ENCODE results near the gene SLC29A3. TPM values are rescaled to one million over a fixed set of nuclear protein-coding genes. Genes with fewer than 3 reads are reported as not detected.

Gene SLC29A3
- total and polyA plus RNA-seq, 2 donors (not counting 1 experiment from before 2014, with no cell fraction given) = 0.90 to 2.3 TPM

DNA sequence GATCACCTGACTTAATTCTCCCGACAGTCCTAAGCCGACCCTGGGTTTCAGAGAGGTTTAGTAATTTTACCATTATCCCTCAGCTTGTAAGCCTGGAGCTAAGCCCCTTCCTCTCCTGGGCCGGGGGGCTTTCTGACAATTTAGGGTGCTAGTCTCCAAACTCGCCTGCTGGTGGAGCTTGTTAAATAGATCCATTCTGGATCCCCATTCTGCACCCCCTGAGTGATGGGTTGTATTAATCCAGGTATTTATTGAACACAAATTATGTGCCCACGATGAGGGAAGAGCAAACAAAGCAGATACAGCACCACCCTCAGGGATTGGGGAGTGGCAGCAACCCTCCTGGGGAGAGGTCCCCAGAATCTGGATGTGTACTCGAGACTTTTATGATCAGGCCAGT lies 1.3 kb upstream of the SLC29A3 start:
- H3K4me3 ChIP-seq (replicated peaks in 1 of 4; ENCODE audit: control extremely low read depth in 1 of 4, insufficient read depth in 1 of 4, low read depth in 3 of 4, low read length in 4 of 4) = no peak overlapping the region
- H3K36me3 ChIP-seq (ENCODE audit: control insufficient read depth, insufficient read depth, low read length) = no peaks in the 10 kb centered on the region
- H3K9me3 ChIP-seq (ENCODE audit: control insufficient read depth, insufficient read depth, low read depth, low read length) = no peaks in the 10 kb centered on the region
- H3K27ac ChIP-seq (ENCODE audit: insufficient read depth, low read length) = no peak overlapping the region
- H3K4me2 ChIP-seq (ENCODE audit: extremely low read depth, insufficient read depth, low read length) = no peak overlapping the region
- H3K4me1 ChIP-seq (ENCODE audit: control insufficient read depth, extremely low read depth, insufficient read depth, low read length) = no peaks in the 10 kb centered on the region
- H3K27me3 ChIP-seq (ENCODE audit: control insufficient read depth, insufficient read depth, low read length) = no peaks in the 10 kb centered on the region
- no peaks in the 10 kb centered on the region for H3K79me2 ChIP-seq (ENCODE audit: control insufficient read depth, insufficient read depth, low read length)
- no peak overlapping the region for H3K9ac ChIP-seq (ENCODE audit: insufficient read depth, low read length)
- H2AFZ ChIP-seq (ENCODE audit: low read length) = no peak overlapping the region
- no peak for TF ChIP-seq EZH2 (IDR thresholded peaks at IDR 0.05; ENCODE audit: low read length, missing control alignments)
- TF ChIP-seq, protein P1, sequence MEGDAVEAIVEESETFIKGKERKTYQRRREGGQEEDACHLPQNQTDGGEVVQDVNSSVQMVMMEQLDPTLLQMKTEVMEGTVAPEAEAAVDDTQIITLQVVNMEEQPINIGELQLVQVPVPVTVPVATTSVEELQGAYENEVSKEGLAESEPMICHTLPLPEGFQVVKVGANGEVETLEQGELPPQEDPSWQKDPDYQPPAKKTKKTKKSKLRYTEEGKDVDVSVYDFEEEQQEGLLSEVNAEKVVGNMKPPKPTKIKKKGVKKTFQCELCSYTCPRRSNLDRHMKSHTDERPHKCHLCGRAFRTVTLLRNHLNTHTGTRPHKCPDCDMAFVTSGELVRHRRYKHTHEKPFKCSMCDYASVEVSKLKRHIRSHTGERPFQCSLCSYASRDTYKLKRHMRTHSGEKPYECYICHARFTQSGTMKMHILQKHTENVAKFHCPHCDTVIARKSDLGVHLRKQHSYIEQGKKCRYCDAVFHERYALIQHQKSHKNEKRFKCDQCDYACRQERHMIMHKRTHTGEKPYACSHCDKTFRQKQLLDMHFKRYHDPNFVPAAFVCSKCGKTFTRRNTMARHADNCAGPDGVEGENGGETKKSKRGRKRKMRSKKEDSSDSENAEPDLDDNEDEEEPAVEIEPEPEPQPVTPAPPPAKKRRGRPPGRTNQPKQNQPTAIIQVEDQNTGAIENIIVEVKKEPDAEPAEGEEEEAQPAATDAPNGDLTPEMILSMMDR (conservative IDR thresholded peaks at IDR 0.05 in 1 of 2, IDR thresholded peaks at IDR 0.05 in 1 of 2; ENCODE audit: low read depth in 1 of 2, low read length in 2 of 2) = no peak
- no peak for DNase-seq (ENCODE audit: low read depth in 2 of 2)
- H4K20me1 ChIP-seq (ENCODE audit: control insufficient read depth, extremely low read depth, insufficient read depth, low read length) = no peaks in the 10 kb centered on the region

DNA sequence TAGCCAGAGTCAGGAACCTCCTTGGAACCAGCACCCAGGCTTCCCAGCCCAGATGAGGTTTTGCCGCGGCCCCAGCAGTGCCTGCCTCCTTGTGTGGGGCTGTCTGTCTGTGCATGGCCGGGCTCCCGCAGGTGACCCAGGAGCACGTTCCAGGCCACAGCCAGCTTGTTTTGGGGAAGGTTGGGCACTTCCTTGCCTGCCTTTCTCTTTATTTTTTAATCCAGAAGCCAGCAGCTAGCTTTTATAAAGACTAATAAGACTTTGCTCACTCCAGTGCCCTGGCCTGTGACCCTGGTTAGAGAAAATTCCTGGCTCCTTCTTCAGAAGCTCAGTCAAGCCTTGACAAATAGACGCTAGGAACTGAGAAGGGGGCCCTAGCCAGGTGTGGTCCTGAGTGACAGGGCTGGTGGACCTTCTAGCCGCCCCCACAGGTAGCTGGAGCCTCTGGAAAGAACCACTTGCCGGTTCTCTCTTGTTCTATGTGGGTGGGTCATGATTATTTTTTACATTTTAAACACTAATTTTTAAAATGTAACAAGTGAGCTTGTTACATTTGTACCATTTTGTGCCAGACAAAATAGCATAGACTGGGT lies 837 bp downstream of the SLC29A3 start:
- Histone ChIP-seq H3K36me3 (ENCODE audit: control insufficient read depth, insufficient read depth, low read length) (no peaks in the 10 kb centered on the region), H3K9ac (ENCODE audit: insufficient read depth, low read length) (no peak overlapping the region), H3K4me3 (replicated peaks in 1 of 4; ENCODE audit: control extremely low read depth in 1 of 4, insufficient read depth in 1 of 4, low read depth in 3 of 4, low read length in 4 of 4) (peak overlapping the region; percentile 55 to 77 (median 72)), H3K9me3 (ENCODE audit: control insufficient read depth, insufficient read depth, low read depth, low read length) (no peaks in the 10 kb centered on the region), H3K4me1 (ENCODE audit: control insufficient read depth, extremely low read depth, insufficient read depth, low read length) (no peaks in the 10 kb centered on the region), H4K20me1 (ENCODE audit: control insufficient read depth, extremely low read depth, insufficient read depth, low read length) (no peaks in the 10 kb centered on the region), H3K27me3 (ENCODE audit: control insufficient read depth, insufficient read depth, low read length) (no peaks in the 10 kb centered on the region), H2AFZ (ENCODE audit: low read length) (peak overlapping the region; percentile 95), H3K79me2 (ENCODE audit: control insufficient read depth, insufficient read depth, low read length) (no peaks in the 10 kb centered on the region), H3K27ac (ENCODE audit: insufficient read depth, low read length) (no peak overlapping the region), H3K4me2 (ENCODE audit: extremely low read depth, insufficient read depth, low read length) (peak overlapping the region; percentile 99)
- no peak for DNase-seq (ENCODE audit: low read depth in 2 of 2)
- TF ChIP-seq, protein P1 (conservative IDR thresholded peaks at IDR 0.05 in 1 of 2, IDR thresholded peaks at IDR 0.05 in 1 of 2; ENCODE audit: low read depth in 1 of 2, low read length in 2 of 2) = no peak
- TF ChIP-seq EZH2 (IDR thresholded peaks at IDR 0.05; ENCODE audit: low read length, missing control alignments) = no peak

- H3K27me3 ChIP-seq (ENCODE audit: control insufficient read depth, insufficient read depth, low read length) = no peaks in the 10 kb centered on the region
- no peaks in the 10 kb centered on the region for H3K36me3 ChIP-seq (ENCODE audit: control insufficient read depth, insufficient read depth, low read length)
- no peaks in the 10 kb centered on the region for H4K20me1 ChIP-seq (ENCODE audit: control insufficient read depth, extremely low read depth, insufficient read depth, low read length)
- no peak overlapping the region for H3K4me3 ChIP-seq (replicated peaks in 1 of 4; ENCODE audit: control extremely low read depth in 1 of 4, insufficient read depth in 1 of 4, low read depth in 3 of 4, low read length in 4 of 4)
- H3K9ac ChIP-seq (ENCODE audit: insufficient read depth, low read length) = no peak overlapping the region
- no peaks in the 10 kb centered on the region for H3K9me3 ChIP-seq (ENCODE audit: control insufficient read depth, insufficient read depth, low read depth, low read length)
- H3K79me2 ChIP-seq (ENCODE audit: control insufficient read depth, insufficient read depth, low read length) = no peaks in the 10 kb centered on the region
- H3K27ac ChIP-seq (ENCODE audit: insufficient read depth, low read length) = no peak overlapping the region
- no peak overlapping the region for H2AFZ ChIP-seq (ENCODE audit: low read length)
- TF ChIP-seq, protein P1 (conservative IDR thresholded peaks at IDR 0.05 in 1 of 2, IDR thresholded peaks at IDR 0.05 in 1 of 2; ENCODE audit: low read depth in 1 of 2, low read length in 2 of 2) = no peak
- TF ChIP-seq EZH2 (IDR thresholded peaks at IDR 0.05; ENCODE audit: low read length, missing control alignments) = no peak
- no peaks in the 10 kb centered on the region for H3K4me1 ChIP-seq (ENCODE audit: control insufficient read depth, extremely low read depth, insufficient read depth, low read length)
- no peak overlapping the region for H3K4me2 ChIP-seq (ENCODE audit: extremely low read depth, insufficient read depth, low read length)
- DNase-seq (ENCODE audit: low read depth in 2 of 2) = no peak
Observed at GRCh38 chr10:71320592-71320991, 1.5 kb downstream of the SLC29A3 start.
